ENCODE results near the gene CD81.

Gene CD81

GRCh38 chr11:2440646-2441045, 63.5 kb downstream of the CD81 start:
- no peak for DNase-seq

GRCh38 chr11:2441171-2441570, 64.1 kb downstream of the CD81 start:
- DNase-seq: no peak

GRCh38 chr11:2442589-2442988, 65.5 kb downstream of the CD81 start:
- no peak for DNase-seq

- DNase-seq: no peak
Observed at GRCh38 chr11:2443406-2443805, 66.3 kb downstream of the CD81 start.

GRCh38 chr11:2443881-2444820, 67.0 kb downstream of the CD81 start, which contains the start of gene TRPM5:
TRPM5 (minus strand) TSS chr11:2444514; CDS start chr11:2423036, 21,478 bp downstream.
- DNase-seq: no peak

GRCh38 chr11:2444821-2445745, 68.0 kb downstream of the CD81 start, which contains the start of gene KCNQ1:
KCNQ1 (plus strand) TSS chr11:2445008; CDS start chr11:2445099, 91 bp downstream.
- DNase-seq: peak; percentile 74

- no peak for DNase-seq
Observed at GRCh38 chr11:2445746-2446551, 68.8 kb downstream of the CD81 start.

GRCh38 chr11:2446590-2447252, 69.6 kb downstream of the CD81 start:
- DNase-seq: no peak
